ENCODE results near the gene TBCC.

TBCC gene

DNA sequence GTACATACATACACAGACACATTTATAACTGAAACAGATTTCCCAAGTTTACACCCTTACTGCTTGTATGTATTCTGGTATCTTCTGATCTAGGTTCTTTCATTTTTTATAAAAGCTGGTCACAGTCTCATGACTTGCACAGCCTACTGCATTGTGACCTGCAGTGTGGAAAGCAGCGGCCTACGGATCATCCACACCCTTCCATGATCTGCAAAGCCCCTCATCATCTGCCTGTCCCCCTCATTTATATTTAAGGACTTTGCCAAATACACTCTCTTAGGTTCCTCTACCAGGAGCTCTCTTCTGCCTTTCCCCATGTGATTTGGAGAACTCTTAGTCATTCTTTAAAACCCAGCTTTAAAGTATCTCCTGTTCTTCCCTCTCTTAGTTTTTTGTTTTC is 23.9 kb upstream of the TBCC start:
- no peak for TF ChIP-seq ZFX (IDR thresholded peaks at IDR 0.05; ENCODE audit: borderline replicate concordance)
- TF ChIP-seq, protein P1, sequence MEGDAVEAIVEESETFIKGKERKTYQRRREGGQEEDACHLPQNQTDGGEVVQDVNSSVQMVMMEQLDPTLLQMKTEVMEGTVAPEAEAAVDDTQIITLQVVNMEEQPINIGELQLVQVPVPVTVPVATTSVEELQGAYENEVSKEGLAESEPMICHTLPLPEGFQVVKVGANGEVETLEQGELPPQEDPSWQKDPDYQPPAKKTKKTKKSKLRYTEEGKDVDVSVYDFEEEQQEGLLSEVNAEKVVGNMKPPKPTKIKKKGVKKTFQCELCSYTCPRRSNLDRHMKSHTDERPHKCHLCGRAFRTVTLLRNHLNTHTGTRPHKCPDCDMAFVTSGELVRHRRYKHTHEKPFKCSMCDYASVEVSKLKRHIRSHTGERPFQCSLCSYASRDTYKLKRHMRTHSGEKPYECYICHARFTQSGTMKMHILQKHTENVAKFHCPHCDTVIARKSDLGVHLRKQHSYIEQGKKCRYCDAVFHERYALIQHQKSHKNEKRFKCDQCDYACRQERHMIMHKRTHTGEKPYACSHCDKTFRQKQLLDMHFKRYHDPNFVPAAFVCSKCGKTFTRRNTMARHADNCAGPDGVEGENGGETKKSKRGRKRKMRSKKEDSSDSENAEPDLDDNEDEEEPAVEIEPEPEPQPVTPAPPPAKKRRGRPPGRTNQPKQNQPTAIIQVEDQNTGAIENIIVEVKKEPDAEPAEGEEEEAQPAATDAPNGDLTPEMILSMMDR (IDR thresholded peaks at IDR 0.05): no peak
- no peak overlapping the region for H3K27ac ChIP-seq

DNA sequence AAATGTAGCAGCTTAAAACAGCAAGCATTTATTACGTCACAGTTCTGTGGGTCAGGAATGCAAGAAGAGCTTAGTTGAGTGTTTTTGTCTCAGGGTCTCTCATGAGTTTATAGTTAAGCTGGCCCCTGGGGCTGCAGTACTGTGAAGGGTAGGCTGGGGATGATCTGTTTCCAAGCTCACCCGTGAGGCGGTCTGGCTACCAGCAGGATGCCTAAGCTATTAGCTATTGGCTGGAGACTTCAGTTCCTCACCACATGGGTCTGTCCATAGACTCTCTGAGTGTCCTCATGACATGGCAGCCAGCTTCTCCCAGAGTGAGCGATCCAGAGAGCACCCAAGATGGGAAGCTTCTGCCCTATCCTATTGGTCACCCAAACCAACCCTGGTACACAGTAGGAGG is 23.1 kb upstream of the TBCC start:
- no peak overlapping the region for H3K27ac ChIP-seq
- TF ChIP-seq ZFX (IDR thresholded peaks at IDR 0.05; ENCODE audit: borderline replicate concordance): no peak
- TF ChIP-seq, protein P1 (IDR thresholded peaks at IDR 0.05): no peak

DNA sequence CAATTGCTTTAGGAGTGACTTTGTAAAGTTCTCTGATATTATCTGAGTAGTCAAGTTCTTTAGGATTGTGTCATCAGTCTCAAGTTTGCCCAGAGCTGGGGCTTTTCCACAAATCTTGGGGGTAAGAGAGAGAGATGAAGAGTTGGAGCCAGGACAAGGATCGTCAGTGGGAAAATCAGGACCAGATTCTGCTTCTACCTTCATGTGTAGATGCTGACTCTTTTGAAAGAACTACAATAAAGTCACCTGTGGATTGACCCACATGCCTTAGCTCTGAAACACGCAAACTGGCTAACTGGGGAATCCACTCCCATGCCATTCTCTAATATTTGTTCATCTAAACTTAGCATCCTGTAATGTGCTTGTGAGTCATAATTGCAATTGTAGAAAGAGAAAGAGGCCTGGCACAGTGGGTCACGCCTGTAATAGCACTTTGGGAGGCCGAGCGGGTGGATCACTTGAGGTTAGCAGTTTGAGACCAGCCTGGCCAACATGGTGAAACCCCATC is 20.3 kb upstream of the TBCC start:
- TF ChIP-seq ZFX (IDR thresholded peaks at IDR 0.05; ENCODE audit: borderline replicate concordance): no peak
- TF ChIP-seq, protein P1 (IDR thresholded peaks at IDR 0.05): no peak
- no peak overlapping the region for H3K27ac ChIP-seq

DNA sequence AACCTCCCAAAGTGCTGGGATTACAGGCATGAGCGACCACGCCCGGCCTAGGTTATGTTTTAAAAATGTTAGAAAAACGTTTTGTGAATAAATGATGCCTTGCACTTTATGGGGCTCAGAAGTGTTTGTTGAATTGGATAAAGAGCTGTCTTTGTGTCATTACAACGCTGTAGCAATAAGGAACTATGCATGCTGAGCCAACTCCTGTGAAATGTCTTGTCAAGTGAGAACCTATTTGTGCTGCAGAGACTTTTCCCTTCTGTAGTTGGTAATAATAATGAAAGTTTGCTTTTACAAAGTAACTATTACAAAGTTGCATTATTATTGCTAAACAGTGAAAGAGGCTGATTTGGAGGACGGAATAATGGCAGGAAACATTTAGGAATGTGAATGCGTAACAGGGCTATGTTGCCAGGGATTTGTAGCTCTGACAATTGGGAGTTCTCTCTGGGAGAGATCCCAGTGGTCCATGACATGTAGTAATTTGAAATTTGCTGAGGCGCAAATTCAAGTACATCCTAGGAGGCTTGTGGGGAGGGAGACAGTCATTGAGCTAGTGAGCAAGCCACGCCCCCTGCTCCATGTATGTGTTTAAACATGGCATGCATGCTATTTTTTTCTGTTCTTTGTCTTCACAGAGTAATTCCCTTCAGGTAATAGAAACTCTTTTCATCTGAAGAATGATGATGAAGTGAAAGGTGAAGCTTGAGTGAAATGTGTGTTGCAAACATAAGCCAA is 19.2 kb upstream of the TBCC start:
- no peak overlapping the region for H3K27ac ChIP-seq
- no peak for TF ChIP-seq ZFX (IDR thresholded peaks at IDR 0.05; ENCODE audit: borderline replicate concordance)
- TF ChIP-seq, protein P1 (IDR thresholded peaks at IDR 0.05): no peak

DNA sequence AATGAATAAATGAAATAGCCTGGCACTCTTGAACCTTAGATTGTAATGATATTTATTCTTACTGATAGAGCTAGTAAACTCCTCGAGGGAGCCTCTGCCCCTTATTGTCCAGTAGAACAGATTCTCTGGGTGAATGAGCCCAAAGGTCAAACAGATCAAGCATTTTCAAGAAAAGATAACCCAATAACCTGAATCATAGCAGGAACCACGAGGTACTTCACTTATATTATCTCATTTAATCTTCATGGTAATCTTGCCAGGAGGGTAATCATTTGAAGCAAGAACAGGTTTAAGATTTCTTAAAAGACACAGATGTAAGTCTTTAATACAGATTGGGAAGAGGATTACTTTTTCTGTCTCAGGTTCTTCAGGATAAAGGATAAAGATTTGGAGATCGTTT is 17.0 kb upstream of the TBCC start:
- H3K27ac ChIP-seq: no peak overlapping the region
- TF ChIP-seq, protein P1 (IDR thresholded peaks at IDR 0.05): no peak
- no peak for TF ChIP-seq ZFX (IDR thresholded peaks at IDR 0.05; ENCODE audit: borderline replicate concordance)

DNA sequence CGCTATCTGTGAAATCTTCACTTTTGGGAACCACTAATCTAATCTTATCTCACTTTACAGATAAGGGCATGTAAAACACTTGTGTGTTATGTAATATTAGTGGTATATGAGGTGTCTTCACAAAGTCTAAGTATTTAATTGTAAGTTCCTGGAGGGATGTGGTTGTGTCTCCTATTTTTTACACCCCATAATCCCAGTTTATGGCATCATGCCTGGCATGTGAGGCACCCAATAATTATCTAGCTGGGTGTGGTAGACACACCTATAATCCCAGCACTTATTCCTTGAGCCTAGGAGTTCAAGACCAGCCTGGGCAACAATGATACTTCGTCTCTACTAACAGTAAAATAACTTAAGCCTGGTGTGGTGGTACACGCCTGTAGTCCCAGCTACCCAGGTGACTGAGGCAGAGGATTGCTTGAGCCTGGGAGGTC is 16.5 kb upstream of the TBCC start:
- TF ChIP-seq, protein P1 (IDR thresholded peaks at IDR 0.05): no peak
- TF ChIP-seq ZFX (IDR thresholded peaks at IDR 0.05; ENCODE audit: borderline replicate concordance): no peak
- H3K27ac ChIP-seq: no peak overlapping the region

DNA sequence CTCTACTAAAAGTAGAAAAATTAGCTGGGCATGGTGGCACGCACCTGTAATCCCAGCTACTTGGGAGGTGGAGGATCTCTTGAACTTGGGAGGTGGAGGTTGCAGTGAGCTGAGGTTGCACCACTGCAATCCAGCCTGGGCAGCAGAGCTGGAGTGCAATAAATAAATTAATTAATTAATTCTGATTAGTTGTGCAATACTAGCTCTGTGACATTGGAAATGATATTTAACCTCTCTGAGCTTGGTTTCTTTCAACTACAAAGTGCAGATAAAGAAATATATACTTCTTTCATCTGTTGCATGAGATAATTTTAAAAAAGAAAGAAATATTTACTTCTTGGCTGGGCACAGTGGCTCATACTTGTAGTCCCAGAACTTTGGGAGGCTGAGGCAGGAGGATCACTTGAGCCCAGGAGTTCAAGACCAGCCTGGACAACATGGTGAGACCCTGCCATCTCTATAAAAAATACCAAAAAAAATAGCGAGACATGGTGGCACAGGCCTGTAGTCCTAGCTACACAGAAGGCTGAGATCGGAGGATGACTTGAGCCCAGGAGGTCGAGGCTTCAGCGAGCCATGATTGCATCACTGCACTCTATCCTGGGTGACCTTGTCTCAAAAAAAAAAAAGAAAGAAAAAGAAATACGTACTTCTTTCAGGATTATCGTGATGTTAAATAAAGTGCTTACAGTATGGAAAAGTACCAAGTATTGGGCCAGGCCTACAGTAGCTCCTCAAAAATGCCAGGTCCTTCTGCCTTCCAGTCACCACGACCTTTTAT is 15.6 kb upstream of the TBCC start:
- no peak overlapping the region for H3K27ac ChIP-seq
- TF ChIP-seq, protein P1 (IDR thresholded peaks at IDR 0.05): no peak
- TF ChIP-seq ZFX (IDR thresholded peaks at IDR 0.05; ENCODE audit: borderline replicate concordance): no peak

All from 22Rv1 (cell line).